GM21825 (cell line): ENCODE data around the gene CLASP1.
"Not testable (repeated sequence)": the region's sequence is repeated elsewhere in the genome, so short reads cannot be mapped to it uniquely, and the experiment has no call there.

Source experiments
- ATAC-seq: cut with Tn5 transposase; IDR thresholded peaks from one replicate; pipeline ENCODE4 v1.9.1; 2021; ENCODE audit warnings: mild to moderate bottlenecking, moderate library complexity; ENCODE audit not compliant: unreplicated experiment

The CLASP1 gene

DNA sequence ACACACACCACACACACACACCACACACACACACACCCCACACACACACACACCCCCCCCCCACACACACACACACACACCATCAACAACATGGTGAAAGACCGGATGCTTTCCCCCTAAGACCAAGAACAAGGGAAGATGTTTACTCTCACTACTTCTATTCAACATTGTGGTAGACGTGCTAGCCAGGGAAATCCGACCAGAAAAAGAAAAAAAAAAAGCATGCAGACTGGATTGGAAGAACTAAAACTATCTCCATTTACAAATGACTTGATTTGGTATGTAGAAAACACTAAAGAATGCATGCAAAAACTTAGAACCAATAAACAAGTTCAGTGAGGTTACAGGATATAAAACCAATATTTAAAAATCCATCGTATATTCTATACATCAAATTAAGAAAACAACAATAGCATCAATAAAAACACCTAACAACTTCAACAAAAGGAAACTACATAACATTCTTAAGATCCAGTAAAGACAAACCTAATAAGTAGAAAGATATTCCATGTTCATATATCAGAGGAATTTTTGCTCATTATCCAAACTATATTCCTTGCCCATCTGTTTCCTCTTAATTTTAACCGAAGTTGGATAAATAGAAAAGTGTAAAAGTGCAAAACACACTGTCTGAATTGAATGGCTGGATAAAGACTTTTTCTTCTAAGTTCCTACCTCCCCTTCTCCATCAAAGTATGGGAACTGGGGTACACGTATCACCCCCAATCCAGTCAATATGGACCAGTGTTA lies 170.1 kb downstream of the CLASP1 start:
- no peak for ATAC-seq

DNA sequence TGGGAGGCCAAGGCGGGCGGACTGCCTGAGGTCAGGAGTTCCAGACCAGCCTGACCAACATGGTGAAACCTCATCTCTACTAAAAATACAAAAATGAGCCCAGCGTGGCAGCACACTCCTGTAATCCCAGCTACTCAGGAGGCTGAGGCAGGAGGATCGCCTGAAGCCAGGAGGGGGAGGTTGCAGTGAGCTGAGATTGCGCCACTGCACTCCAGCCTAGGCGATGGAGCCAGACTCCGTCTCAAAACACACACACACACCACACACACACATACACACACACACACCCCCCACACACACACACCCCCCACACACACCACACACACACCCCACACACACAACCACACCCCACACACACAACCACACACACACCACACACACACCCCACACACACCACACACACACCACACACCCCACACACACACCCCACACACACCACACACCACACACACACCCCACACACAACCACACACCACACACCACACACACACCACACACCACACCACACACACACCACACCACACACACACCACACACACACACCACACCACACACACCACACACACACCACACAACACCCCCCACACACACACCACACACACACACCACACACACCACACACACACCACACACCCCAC lies 170.8 kb downstream of the CLASP1 start:
- ATAC-seq = not testable (repeated sequence)

GRCh38 chr2:121476684-121477083 lies 172.6 kb downstream of the CLASP1 start:
- no peak for ATAC-seq

GRCh38 chr2:121475811-121476571 lies 173.3 kb downstream of the CLASP1 start:
- no peak for ATAC-seq

GRCh38 chr2:121473512-121473911 lies 175.8 kb downstream of the CLASP1 start:
- no peak for ATAC-seq

DNA sequence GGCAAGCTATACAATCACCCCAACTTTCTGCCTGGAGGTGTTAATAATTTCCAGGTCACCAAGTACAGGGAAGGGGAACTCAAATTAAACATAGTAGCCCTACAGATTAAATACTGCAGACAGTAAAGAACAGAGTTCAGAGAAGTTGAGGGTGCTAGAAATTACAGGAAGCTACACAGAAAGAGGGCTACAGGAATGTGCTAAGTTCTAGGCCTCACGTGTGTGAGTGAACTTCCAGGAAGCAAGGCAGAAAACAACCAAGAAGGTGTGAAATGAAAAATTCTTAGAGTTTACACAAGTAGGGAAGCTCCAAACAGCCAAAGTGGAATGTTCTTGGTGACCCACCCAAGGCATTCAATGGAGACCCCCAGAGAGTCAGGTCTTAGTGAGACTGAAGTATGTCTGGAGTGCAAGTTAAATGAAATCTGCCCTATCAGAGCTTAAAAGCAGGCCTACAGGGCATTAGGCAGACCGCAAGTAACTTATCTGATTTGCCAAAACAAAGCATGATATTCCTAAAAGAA lies 176.7 kb downstream of the CLASP1 start:
- ATAC-seq = no peak

DNA sequence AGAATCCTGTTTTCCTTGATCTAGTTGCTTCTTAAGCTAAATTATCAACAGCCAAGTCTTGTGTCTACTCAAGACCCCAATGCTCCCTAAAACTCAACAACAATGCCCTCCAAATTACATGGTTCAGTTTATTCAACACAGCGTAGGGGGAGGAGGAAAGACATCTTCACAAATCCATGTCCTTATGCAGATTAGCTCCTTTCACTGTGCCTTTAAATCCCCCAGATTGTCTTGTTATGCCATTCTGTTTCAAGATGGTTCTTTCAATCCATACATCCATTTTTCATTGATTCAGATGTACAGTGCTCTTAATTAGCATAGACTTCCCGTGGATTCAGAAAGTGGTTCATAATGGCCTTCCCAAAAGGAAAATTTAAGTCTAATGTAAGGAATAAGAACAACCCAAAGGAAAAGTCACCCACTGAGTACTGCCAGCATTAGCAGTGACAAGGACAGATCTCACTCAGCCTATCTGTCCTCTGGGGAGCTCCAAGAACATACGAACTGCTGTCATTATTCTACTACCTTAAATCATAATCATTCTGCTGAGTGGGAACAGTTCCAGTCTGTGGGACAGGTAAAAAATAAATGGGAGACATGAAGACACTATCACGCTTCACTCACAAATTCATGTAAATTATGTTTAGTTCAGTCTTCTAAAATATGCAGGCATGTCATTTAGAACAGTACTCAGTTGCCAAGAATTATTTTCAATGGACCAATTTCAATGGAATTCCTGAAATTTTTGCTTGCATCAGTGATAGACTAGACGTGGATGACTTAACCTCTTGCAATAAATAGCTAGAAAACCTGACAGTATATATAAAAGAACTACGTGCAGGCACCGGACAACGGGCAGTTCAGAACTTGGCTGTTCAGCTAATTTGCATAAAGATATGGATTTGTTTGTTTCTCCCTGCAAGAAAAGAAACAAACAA lies 177.5 kb downstream of the CLASP1 start:
- no peak for ATAC-seq

DNA sequence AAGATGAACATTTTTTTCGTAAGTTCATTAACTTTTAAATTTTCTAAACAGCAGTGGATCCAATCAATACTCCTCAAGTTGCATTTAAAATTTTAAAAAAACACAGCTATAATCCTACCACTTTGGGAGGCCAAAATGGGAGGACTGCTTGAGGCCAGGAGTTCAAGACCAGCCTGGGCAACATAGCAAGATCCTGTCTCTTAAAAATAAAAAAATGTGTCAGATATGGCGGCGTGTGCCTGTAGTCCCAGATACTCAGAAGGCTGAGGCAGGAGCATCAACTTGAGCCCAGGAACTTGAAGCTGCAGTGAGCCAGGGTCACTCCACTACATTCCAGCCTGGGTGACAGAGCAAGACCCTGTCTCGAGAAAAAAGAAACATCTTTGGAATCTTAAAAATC lies 178.3 kb downstream of the CLASP1 start:
- ATAC-seq = no peak

DNA sequence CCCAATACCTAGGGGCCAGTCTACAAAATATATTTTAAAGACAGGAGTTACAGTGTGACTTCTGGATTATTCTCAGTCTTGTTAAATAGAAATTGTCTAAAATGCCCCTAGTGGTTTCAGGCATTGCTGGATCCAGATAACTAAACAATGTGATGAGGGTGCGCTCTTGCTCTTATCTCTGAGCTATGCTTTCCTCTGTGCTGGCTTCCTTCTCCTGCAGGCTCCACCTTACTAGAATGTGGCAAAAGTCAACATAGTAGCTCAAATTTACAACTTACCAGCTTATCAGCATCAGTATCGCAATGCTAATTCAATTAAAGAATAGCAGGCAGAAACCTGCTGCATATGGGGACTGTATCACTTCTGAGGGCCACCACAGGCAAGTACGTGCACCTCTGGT lies 179.9 kb downstream of the CLASP1 start:
- ATAC-seq = no peak

GRCh38 chr2:121468936-121469335 lies 180.3 kb downstream of the CLASP1 start:
- ATAC-seq = no peak

- ATAC-seq = no peak
Observed at GRCh38 chr2:121459291-121459690, 190.0 kb downstream of the CLASP1 start.

- no peak for ATAC-seq
Observed at GRCh38 chr2:121456325-121456724, 192.9 kb downstream of the CLASP1 start.

GRCh38 chr2:121455446-121455845 lies 193.8 kb downstream of the CLASP1 start:
- no peak for ATAC-seq

- no peak for ATAC-seq
Observed at GRCh38 chr2:121454549-121455090, 194.6 kb downstream of the CLASP1 start.

DNA sequence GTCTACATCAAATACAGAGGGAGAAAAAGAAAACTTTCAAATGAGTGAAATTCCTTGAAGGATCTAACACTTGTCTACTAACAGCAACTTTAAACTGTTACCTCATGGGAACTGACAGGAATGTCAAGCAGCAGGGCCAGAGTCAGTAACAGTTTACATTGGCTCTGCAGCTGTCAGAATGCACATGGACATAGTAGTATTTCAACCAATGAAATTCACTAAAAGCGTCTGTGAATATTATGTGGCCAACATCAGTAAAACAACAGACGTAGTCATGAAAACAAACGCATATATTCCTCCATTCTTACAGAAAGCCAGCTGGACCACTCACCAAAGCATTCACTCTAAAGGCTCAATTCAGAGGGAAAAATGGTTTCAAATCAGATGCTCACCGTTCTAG lies 197.9 kb downstream of the CLASP1 start:
- ATAC-seq = no peak

DNA sequence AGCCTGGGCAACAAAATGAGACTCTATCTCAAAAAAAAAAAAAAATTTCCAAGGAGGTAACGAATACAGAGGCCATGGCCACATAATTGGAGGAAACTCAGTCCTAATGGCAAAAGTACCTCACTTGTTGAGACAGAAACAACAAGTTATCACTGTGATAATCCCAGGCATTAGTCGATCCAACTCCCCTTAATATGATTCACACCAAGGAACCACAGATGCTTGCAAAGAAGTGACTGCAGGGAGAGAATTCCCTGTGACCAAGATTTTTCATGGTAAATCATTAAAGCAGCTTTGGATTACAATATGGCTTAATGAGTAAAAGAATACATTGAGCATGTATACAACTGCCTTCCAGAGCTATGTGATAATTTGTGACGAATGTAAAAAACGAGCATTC lies 199.0 kb downstream of the CLASP1 start:
- ATAC-seq = no peak

- ATAC-seq = no peak
Observed at GRCh38 chr2:121446647-121447241, 202.5 kb downstream of the CLASP1 start.

DNA sequence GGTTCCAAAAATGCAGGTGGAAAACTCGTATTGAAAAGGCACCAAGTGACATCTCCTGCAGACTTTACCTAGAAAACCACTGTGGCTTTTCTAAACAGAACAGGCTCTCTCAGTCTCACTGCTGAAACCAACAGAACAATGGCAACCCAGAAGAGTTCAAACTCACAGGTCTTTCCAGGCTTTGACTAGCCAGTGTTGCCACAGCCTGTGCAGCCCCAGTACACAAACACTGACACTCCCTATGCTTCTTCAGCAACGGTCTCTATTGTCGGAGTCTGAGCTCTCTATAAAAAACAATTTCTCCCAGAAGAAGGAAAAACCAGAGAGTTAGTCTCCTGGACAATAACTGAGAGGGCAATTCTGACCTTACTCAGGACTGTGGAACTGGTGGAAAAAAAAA lies 206.4 kb downstream of the CLASP1 start:
- ATAC-seq = no peak

- ATAC-seq = not testable (repeated sequence)
Observed at GRCh38 chr2:121438290-121438689, 211.0 kb downstream of the CLASP1 start.

- ATAC-seq = no peak
Observed at GRCh38 chr2:121436918-121437317, 212.3 kb downstream of the CLASP1 start.
